Measurements from ENCODE around the gene MRC2.

GRCh38 chr17:62625870-62626200 is 1.6 kb upstream of the MRC2 start:
- TF ChIP-seq, protein P1, sequence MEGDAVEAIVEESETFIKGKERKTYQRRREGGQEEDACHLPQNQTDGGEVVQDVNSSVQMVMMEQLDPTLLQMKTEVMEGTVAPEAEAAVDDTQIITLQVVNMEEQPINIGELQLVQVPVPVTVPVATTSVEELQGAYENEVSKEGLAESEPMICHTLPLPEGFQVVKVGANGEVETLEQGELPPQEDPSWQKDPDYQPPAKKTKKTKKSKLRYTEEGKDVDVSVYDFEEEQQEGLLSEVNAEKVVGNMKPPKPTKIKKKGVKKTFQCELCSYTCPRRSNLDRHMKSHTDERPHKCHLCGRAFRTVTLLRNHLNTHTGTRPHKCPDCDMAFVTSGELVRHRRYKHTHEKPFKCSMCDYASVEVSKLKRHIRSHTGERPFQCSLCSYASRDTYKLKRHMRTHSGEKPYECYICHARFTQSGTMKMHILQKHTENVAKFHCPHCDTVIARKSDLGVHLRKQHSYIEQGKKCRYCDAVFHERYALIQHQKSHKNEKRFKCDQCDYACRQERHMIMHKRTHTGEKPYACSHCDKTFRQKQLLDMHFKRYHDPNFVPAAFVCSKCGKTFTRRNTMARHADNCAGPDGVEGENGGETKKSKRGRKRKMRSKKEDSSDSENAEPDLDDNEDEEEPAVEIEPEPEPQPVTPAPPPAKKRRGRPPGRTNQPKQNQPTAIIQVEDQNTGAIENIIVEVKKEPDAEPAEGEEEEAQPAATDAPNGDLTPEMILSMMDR (IDR thresholded peaks at IDR 0.05), result no peak
- no peak for TF ChIP-seq POLR2A (IDR thresholded peaks at IDR 0.05)
